AG09319 (cell line): ENCODE data around the gene CAMTA1.

Experiments
- DNase-seq: peaks from one replicate; pipeline ENCODE4 v3.0.0-alpha.2; 2010; ENCODE audit warnings: low read depth; ENCODE audit errors: extremely low read depth
- CTCF ChIP-seq: IDR thresholded peaks from 2 replicates; pipeline ENCODE4 v1.5.1; 2011; ENCODE audit warnings: low read depth, mild to moderate bottlenecking, inconsistent platforms, low read length, moderate library complexity

The CAMTA1 gene

GRCh38 chr1:7256526-7256925 lies 471.3 kb downstream of the CAMTA1 start:
- DNase-seq, result no peak
- TF ChIP-seq CTCF, result no peak

GRCh38 chr1:7257225-7257624 lies 472.0 kb downstream of the CAMTA1 start:
- DNase-seq, result no peak
- no peak for TF ChIP-seq CTCF

- TF ChIP-seq CTCF, result no peak
Observed at GRCh38 chr1:7258589-7259135, 473.4 kb downstream of the CAMTA1 start.

GRCh38 chr1:7259955-7260354 lies 474.7 kb downstream of the CAMTA1 start:
- no peak for DNase-seq
- TF ChIP-seq CTCF, result no peak

More at GRCh38 chr1:7258589-7259135, 473.4 kb downstream of the CAMTA1 start:
- DNase-seq, result no peak

GRCh38 chr1:7261490-7261889 lies 476.2 kb downstream of the CAMTA1 start:
- TF ChIP-seq CTCF, result no peak
- no peak for DNase-seq

GRCh38 chr1:7262611-7263010 lies 477.4 kb downstream of the CAMTA1 start:
- DNase-seq, result no peak
- TF ChIP-seq CTCF, result no peak

- no peak for DNase-seq
- TF ChIP-seq CTCF, result no peak
Observed at GRCh38 chr1:7263021-7263960, 478.0 kb downstream of the CAMTA1 start.
